Measurements from ENCODE around the gene CSF2. TPM values are rescaled to one million over a fixed set of nuclear protein-coding genes. Genes with fewer than 3 reads are reported as not detected.

CSF2 gene
- total RNA-seq, 1 donor from 2014 or later, result 7.1 TPM

DNA sequence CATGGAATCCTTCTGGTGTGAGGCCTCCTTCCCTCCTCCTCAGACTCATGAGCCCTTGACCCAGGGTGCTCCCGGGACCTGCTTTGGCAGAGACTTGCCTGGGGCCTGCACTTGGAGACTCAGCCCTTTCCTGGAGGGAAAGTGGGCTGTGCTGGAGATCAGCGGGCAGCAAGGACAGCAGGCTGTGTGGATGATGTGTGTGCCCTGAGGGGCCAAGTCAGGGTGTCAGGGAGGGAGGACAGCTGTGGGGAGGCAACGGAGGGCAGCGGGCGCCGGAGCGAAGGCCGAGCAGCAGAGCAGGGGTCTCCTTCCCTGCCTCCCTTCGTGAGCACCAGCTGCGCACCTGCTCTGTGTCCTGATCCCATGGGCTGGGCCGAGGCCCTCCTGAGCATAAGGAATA, 6.1 kb upstream of the CSF2 start:
- no peaks in the 10 kb centered on the region for H3K36me3 ChIP-seq
- DNase-seq (no peak), ATAC-seq (no peak)
- no peak overlapping the region for H3K4me3 ChIP-seq
- TF ChIP-seq, protein P1, sequence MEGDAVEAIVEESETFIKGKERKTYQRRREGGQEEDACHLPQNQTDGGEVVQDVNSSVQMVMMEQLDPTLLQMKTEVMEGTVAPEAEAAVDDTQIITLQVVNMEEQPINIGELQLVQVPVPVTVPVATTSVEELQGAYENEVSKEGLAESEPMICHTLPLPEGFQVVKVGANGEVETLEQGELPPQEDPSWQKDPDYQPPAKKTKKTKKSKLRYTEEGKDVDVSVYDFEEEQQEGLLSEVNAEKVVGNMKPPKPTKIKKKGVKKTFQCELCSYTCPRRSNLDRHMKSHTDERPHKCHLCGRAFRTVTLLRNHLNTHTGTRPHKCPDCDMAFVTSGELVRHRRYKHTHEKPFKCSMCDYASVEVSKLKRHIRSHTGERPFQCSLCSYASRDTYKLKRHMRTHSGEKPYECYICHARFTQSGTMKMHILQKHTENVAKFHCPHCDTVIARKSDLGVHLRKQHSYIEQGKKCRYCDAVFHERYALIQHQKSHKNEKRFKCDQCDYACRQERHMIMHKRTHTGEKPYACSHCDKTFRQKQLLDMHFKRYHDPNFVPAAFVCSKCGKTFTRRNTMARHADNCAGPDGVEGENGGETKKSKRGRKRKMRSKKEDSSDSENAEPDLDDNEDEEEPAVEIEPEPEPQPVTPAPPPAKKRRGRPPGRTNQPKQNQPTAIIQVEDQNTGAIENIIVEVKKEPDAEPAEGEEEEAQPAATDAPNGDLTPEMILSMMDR (IDR thresholded peaks at IDR 0.05), result no peak
- intact Hi-C loops (cut with DNase I), result no loop called here
- no peaks in the 10 kb centered on the region for H3K4me1 ChIP-seq
- H3K27me3 ChIP-seq, result no peaks in the 10 kb centered on the region
- no peak overlapping the region for H3K27ac ChIP-seq
- no peaks in the 10 kb centered on the region for H3K9me3 ChIP-seq

DNA sequence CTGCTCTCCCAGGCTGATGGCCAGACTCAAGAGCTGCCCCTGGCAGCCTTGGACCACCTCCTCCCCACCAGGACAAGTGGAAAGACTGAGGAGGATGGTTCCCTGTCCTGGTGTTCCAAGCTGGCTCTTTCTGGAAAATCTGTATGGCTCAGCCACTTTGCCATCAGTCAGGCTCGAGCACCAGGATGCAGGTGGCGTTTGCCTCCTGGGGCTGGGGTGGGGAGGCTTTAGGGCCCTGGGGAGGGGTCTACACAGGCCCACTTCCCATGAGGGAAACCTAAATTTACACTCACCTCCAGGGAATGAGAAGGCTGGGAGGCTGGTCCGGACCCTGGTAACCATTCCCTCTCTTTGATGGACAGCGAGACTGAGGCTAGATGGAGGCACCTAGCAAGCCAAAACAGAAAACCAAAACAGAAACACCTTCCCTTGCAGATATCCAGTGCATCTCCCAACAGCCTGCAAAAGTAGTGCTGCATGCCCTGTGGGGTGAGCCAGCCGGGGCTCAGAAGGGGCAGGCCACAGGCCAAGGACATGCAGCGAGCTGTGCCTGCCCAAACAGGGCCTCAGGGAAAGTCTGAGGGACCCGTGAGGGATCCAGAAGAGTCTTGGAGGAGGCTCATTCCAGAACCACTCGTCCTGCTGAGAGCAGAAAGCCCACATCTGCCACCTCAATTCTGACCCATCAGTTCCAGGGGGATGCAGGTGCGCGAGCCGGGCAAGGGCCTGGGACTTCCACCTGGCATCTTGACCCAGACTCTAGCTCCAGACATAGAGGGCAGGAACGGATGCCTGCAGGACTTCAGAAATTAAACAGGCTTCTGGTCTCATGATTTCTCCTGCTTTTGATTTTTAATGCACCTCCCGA, 5.4 kb upstream of the CSF2 start:
- Histone ChIP-seq H3K27ac (no peak overlapping the region), H3K36me3 (no peaks in the 10 kb centered on the region), H3K4me3 (no peak overlapping the region), H3K9me3 (no peaks in the 10 kb centered on the region), H3K4me1 (no peaks in the 10 kb centered on the region), H3K27me3 (no peaks in the 10 kb centered on the region)
- ATAC-seq (no peak), DNase-seq (no peak)
- TF ChIP-seq, protein P1 (IDR thresholded peaks at IDR 0.05), result no peak
- intact Hi-C loops (cut with DNase I), result no loop called here

DNA sequence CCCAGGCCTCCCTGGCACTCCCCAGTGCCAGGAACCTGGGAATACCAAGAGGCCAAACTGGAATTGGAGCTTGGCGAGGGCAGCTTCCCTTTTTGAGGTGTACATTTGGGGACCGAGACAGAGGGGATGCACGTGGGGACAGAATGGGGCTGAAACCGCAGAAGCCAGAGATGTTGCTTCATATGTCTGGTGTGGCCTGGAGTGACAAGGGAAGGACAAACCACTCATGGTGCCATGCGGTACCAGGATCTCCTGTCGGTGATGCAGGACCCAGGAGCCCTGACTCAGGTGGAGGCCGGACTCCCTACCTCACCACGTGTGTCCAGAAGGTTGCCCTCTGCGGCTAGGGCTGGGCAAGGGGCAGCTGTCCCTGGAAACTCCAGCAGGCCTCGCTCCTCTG, 4.0 kb upstream of the CSF2 start:
- Histone ChIP-seq H3K4me3 (no peak overlapping the region), H3K9me3 (no peaks in the 10 kb centered on the region), H3K27ac (no peak overlapping the region), H3K36me3 (no peaks in the 10 kb centered on the region), H3K4me1 (no peaks in the 10 kb centered on the region), H3K27me3 (no peaks in the 10 kb centered on the region)
- ATAC-seq (no peak), DNase-seq (no peak)
- intact Hi-C loops (cut with DNase I), result no loop called here
- TF ChIP-seq, protein P1 (IDR thresholded peaks at IDR 0.05), result no peak

DNA sequence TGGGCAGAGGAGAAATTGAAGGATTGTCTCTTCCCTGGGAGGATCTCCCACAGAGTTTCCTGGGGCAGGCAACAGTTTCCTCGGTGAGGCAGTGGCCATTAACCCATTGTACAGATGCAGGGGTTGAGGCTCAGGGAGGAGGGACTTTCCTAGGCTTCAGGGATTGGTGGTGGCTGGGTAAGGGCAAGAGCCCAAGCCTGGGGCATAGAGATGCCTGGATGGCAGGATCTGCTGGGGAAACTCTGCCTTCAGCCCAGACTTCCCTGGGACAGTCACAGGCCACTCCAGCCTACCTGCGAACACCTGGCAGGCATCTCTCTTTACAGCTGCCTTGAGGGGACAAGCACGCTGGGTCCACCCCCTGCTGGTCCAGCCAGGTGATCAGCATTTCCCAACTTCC, 3.6 kb upstream of the CSF2 start:
- no peak overlapping the region for H3K27ac ChIP-seq

DNA sequence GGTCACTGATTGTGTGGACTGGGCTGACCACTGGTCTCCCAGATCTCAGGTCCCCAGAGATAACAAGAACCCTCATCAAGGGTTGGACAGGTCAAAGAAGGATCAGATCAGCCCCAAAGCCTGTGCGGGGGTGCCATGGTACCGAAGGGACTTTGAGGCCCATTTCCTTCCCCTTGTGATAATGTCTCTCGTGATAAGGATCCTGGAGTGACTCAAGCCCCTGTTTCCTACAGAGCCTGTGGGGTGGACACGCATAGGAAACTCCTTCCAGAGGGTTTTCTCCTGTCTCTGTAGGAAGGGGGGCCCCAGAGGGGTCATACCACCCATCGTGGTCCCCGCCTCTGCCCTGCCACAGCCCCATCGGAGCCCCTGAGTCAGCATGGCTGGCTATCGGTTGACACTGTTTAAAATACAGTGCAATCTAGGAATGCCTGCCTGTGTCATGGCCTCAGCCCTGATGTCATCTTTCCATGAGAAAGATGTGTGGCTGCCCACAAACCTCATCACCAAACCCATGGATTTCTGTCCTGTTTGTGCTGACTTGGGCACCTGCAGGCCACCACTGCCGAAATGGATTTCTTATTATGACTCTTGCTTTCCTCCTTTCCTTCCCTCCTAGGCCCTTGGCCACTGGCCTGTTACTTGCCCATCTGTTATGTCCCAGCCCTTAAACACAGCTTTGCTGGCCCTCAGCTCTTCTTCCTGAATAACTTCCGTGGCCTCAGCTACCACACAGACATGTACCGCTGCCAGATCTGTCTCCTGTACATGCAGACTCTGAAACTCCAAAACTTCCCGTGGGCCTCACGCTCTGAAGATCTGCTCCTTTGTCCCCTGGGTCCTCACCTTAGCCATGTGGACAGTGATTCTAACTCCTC, 2.9 kb upstream of the CSF2 start:
- TF ChIP-seq, protein P1 (IDR thresholded peaks at IDR 0.05), result no peak
- DNase-seq (no peak), ATAC-seq (no peak)
- Histone ChIP-seq H3K9me3 (no peaks in the 10 kb centered on the region), H3K4me3 (no peak overlapping the region), H3K27ac (no peak overlapping the region), H3K27me3 (no peaks in the 10 kb centered on the region), H3K36me3 (no peaks in the 10 kb centered on the region), H3K4me1 (no peaks in the 10 kb centered on the region)
- intact Hi-C loops (cut with DNase I), result no loop called here

More for the DNA sequence above, 3.6 kb upstream of the CSF2 start:
- Histone ChIP-seq H3K4me1 (no peaks in the 10 kb centered on the region), H3K4me3 (no peak overlapping the region), H3K9me3 (no peaks in the 10 kb centered on the region), H3K36me3 (no peaks in the 10 kb centered on the region), H3K27me3 (no peaks in the 10 kb centered on the region)
- TF ChIP-seq, protein P1 (IDR thresholded peaks at IDR 0.05), result no peak
- intact Hi-C loops (cut with DNase I), result no loop called here
- ATAC-seq (no peak), DNase-seq (no peak)
